OCI-LY7 (cell line): ENCODE measurements around the gene RSL24D1. TPM values are rescaled to one million over a fixed set of nuclear protein-coding genes. Genes with fewer than 3 reads are reported as not detected.

Source experiments
- BruUV-seq: library from RNA; stranded (reverse); fragments of 400-500 nt; replicated peaks from 2 replicates; lab custom pipeline; 2021; lab: Mats Ljungman, UMichigan
- CTCF ChIA-PET: fragments of 300-600 bp; sonication (Branson Sonifier 250); formaldehyde crosslinking; loops from one replicate; lab custom pipeline; 2022; ENCODE audit warnings: antibody characterized with exemption; ENCODE audit not compliant: unreplicated experiment; lab: Charles Lee
- POLR2A ChIA-PET: fragments of 300-600 bp; sonication (Branson Sonifier 250); formaldehyde crosslinking; loops from one replicate; lab custom pipeline; 2022; ENCODE audit warnings: antibody characterized with exemption; lab: Charles Lee
- DNase-seq: peaks from one replicate; pipeline ENCODE4 v3.0.0-alpha.2; 2015; ENCODE audit warnings: low spot score
- H2AFZ ChIP-seq: fragments of 200-600 bp; sonication (generic), shearing (Covaris generic); 2 replicates; pipeline ENCODE4 v1.6.1; 2014; ENCODE audit warnings: mild to moderate bottlenecking, antibody characterized with exemption, low read length, moderate library complexity
- H3K27ac ChIP-seq: fragments of 200-600 bp; sonication (generic); 2 replicates; pipeline ENCODE4 v1.5.1; 2014; ENCODE audit warnings: mixed run types, low read depth, mild to moderate bottlenecking, moderate library complexity, low read length, inconsistent platforms; ENCODE audit not compliant: poor library complexity, severe bottlenecking
- H3K36me3 ChIP-seq: fragments of 200-600 bp; sonication (generic); 2 replicates; pipeline ENCODE4 v1.6.1; 2014; ENCODE audit warnings: mild to moderate bottlenecking, antibody characterized with exemption, low read length, moderate library complexity, mixed read lengths; ENCODE audit not compliant: insufficient read depth
- H3K4me1 ChIP-seq: fragments of 200-600 bp; sonication (generic); 2 replicates; pipeline ENCODE4 v1.5.1; 2014; ENCODE audit warnings: mild to moderate bottlenecking, low read length; ENCODE audit not compliant: insufficient read depth, poor library complexity, severe bottlenecking
- H3K4me2 ChIP-seq: fragments of 200-600 bp; sonication (generic); 2 replicates; pipeline ENCODE4 v1.6.1; 2014; ENCODE audit warnings: mild to moderate bottlenecking, low read length
- H3K4me3 ChIP-seq: fragments of 200-600 bp; sonication (generic); 2 replicates; pipeline ENCODE4 v1.5.1; 2014; ENCODE audit warnings: mild to moderate bottlenecking, low read depth, low read length; ENCODE audit not compliant: poor library complexity, severe bottlenecking
- H3K79me2 ChIP-seq: fragments of 200-600 bp; sonication (generic); 2 replicates; pipeline ENCODE4 v1.6.1; 2016; ENCODE audit warnings: low read depth, mild to moderate bottlenecking, low read length, moderate library complexity, mixed read lengths; ENCODE audit not compliant: insufficient read depth
- H3K9me2 ChIP-seq: fragments of 200-600 bp; sonication (generic); 2 replicates; pipeline ENCODE4 v1.6.1; 2016; ENCODE audit warnings: mild to moderate bottlenecking, low read length, mixed read lengths; ENCODE audit not compliant: insufficient read depth
- H3K9me3 ChIP-seq: fragments of 200-600 bp; sonication (generic); 2 replicates; pipeline ENCODE4 v1.6.1; 2014; ENCODE audit warnings: mild to moderate bottlenecking, mixed run types, low read length, mixed read lengths
- H4K20me1 ChIP-seq: fragments of 200-600 bp; sonication (generic); 2 replicates; pipeline ENCODE4 v1.6.1; 2014; ENCODE audit warnings: mild to moderate bottlenecking, antibody characterized with exemption, low read length, moderate library complexity, mixed read lengths; ENCODE audit not compliant: insufficient read depth
- EZH2phosphoT487 ChIP-seq: fragments of 200-600 bp; sonication (generic); IDR thresholded peaks from 2 replicates; pipeline ENCODE4 v1.6.1; 2018; ENCODE audit warnings: low read depth, borderline replicate concordance, mild to moderate bottlenecking, mixed run types, antibody characterized with exemption, low read length, moderate library complexity, mixed read lengths
- intact Hi-C: fragments of 100-400 bp; cut with micrococcal nuclease; formaldehyde crosslinking; loops from one replicate; pipeline ENCODE4 v1.10.0; 2022; ENCODE audit not compliant: unreplicated experiment
- total RNA-seq, 2 experiments: library from RNA; depleted of rRNA in 1 of 2; stranded (reverse); fragments of >200 nt in 1 of 2; shearing (Covaris generic) in 1 of 2; gene quantifications; 2 replicates each; pipeline ENCODE4 v1.2.3, GENCODE V29; 2014 to 2022
- TF ChIP-seq, protein P1 (sequence below): fragments of 200-600 bp; sonication (generic); conservative IDR thresholded peaks from 2 replicates; pipeline ENCODE4 v1.5.1; 2014; ENCODE audit warnings: mild to moderate bottlenecking, antibody characterized with exemption, low read length, moderate library complexity, mixed read lengths

The RSL24D1 gene
- total RNA-seq, 2 experiments from 2014 or later, result 117 to 145 TPM

DNA sequence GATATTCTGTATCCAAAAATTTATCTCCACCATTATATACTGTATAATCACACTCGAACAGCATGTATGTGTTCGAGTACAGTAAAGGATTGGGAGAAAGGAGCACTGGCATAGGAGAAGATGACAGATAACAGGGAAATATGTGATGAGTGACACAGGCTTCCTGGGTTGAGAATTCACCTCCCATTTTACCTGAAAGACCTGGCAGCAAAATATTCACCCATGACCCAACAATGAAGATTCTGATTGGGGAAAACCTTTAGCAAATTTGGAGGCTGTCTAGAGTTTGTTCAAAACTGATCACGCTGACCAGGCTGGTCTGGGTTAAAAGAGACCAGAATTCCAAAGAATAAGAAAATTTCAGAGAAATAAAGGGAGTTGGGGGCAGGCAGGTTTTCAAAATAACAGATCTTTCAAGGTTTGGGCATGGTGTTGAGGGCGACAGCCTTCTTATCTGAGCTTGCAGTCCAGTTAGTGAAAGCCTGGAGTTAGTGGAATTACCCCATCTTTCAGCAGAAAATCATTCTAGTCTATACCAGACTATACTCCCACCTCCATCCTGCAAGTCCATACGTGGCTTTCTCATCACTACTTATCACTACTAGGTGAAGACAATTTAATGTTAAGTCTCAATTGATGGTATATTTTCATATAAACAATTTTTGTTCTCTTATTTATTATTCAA is 42.8 kb upstream of the RSL24D1 start:
- ChIA-PET POLR2A (no interaction called here), CTCF (no interaction called here)
- Histone ChIP-seq H3K79me2 (no peaks in the 10 kb centered on the region), H3K4me3 (no peak overlapping the region), H3K4me2 (no peak overlapping the region), H3K9me2 (no peaks in the 10 kb centered on the region), H3K36me3 (no peaks in the 10 kb centered on the region), H3K9me3 (no peaks in the 10 kb centered on the region), H3K4me1 (no peaks in the 10 kb centered on the region), H2AFZ (no peak overlapping the region), H3K27ac (no peak overlapping the region), H4K20me1 (no peaks in the 10 kb centered on the region)
- intact Hi-C loops, result no loop called here
- BruUV-seq, result no TSS peak
- no peak for DNase-seq
- TF ChIP-seq, protein P1, sequence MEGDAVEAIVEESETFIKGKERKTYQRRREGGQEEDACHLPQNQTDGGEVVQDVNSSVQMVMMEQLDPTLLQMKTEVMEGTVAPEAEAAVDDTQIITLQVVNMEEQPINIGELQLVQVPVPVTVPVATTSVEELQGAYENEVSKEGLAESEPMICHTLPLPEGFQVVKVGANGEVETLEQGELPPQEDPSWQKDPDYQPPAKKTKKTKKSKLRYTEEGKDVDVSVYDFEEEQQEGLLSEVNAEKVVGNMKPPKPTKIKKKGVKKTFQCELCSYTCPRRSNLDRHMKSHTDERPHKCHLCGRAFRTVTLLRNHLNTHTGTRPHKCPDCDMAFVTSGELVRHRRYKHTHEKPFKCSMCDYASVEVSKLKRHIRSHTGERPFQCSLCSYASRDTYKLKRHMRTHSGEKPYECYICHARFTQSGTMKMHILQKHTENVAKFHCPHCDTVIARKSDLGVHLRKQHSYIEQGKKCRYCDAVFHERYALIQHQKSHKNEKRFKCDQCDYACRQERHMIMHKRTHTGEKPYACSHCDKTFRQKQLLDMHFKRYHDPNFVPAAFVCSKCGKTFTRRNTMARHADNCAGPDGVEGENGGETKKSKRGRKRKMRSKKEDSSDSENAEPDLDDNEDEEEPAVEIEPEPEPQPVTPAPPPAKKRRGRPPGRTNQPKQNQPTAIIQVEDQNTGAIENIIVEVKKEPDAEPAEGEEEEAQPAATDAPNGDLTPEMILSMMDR, result no peak
- TF ChIP-seq EZH2phosphoT487, result no peak

DNA sequence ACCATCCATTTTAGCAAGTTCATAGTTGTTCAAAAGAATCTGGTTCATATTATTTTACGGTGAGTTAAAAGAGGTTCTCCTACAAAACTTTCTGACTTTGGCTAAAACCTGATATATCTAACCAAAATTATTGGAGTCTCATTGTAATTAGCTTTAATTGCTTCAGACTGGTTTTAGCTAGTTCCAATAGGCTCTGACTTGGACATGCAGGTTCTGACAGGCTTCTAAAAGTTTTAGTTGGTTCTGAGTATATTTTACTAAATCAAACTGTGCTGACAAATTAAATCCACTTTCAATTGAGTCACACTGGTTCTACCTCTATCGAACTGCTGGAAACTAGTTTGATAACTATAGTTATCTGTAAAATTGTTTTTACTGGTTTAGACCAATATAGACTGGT is 42.1 kb upstream of the RSL24D1 start:
- TF ChIP-seq, protein P1, result no peak
- TF ChIP-seq EZH2phosphoT487, result no peak
- H3K9me3 ChIP-seq, result no peaks in the 10 kb centered on the region
- no peaks in the 10 kb centered on the region for H3K4me1 ChIP-seq
- ChIA-PET CTCF (no interaction called here), POLR2A (no interaction called here)
- H4K20me1 ChIP-seq, result no peaks in the 10 kb centered on the region
- no peaks in the 10 kb centered on the region for H3K36me3 ChIP-seq
- no peak overlapping the region for H2AFZ ChIP-seq
- no peak overlapping the region for H3K4me3 ChIP-seq
- no peak for DNase-seq
- H3K27ac ChIP-seq, result no peak overlapping the region
- H3K4me2 ChIP-seq, result no peak overlapping the region
- no peaks in the 10 kb centered on the region for H3K79me2 ChIP-seq
- no TSS peak for BruUV-seq
- intact Hi-C loops, result no loop called here
- no peaks in the 10 kb centered on the region for H3K9me2 ChIP-seq
